ENCODE data around the gene TRIP12.

The TRIP12 gene

DNA sequence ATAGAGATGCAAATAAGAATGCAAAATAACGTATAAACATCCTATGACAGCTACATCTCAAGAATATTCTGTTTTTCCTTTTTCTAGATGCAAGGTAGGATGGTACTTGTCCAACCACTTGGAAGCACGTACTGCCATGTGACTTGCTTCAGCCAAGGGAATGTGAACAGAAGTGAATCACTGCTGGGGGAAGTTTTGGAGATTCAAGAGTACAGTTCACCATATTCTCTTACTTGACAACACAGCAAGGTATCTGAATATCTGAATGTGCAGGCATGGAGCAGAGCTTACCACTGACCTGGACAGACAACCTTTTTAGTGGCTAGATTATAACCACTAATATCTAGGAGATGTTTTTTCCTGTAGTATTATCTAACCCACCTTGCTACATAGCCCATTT is 53.0 kb downstream of the TRIP12 start:
- no peak overlapping the region for H3K27ac ChIP-seq (replicated peaks)
- no peaks in the 10 kb centered on the region for H3K27me3 ChIP-seq (ENCODE audit: insufficient read depth, poor library complexity, severe bottlenecking)
- no peak for DNase-seq (ENCODE audit: low read depth in 1 of 2, low spot score in 1 of 2)
- no peak for TF ChIP-seq POLR2AphosphoS5 (IDR thresholded peaks at IDR 0.05; ENCODE audit: low read depth)
- no peak for TF ChIP-seq GABPA (IDR thresholded peaks at IDR 0.05; ENCODE audit: low read depth)
- no peak for TF ChIP-seq CTCF (IDR thresholded peaks at IDR 0.05; ENCODE audit: insufficient read depth, low read length)
- TF ChIP-seq SPI1 (IDR thresholded peaks at IDR 0.05; ENCODE audit: borderline replicate concordance, low read depth), result no peak
- no peak for TF ChIP-seq REST (IDR thresholded peaks at IDR 0.05; ENCODE audit: insufficient replicate concordance, low read depth)
- H3K4me3 ChIP-seq (replicated peaks; ENCODE audit: insufficient read depth, low read length), result no peak overlapping the region

DNA sequence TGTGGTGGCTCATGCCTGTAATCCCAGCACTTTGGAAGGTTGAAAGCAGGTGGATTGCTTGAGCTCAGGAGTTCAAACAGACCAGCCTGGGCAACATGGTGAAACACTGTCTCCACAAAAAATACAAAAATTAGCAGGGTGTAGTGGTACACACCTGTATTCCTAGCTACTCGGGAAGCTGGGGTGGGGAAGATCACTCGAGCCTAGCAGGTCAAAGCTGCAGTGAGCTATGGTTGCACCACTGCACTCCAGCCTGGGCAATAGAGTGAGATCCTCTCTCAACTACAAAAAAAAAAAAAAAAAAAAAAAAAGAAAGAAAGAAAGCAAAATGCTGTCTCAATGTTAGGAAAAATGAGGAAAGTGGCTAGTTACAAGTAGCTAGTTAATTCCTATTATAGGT is 56.8 kb downstream of the TRIP12 start:
- no peak overlapping the region for H3K27ac ChIP-seq (replicated peaks)
- no peak for DNase-seq (ENCODE audit: low read depth in 1 of 2, low spot score in 1 of 2)
- TF ChIP-seq SPI1 (IDR thresholded peaks at IDR 0.05; ENCODE audit: borderline replicate concordance, low read depth) (no peak), CTCF (IDR thresholded peaks at IDR 0.05; ENCODE audit: insufficient read depth, low read length) (no peak), POLR2AphosphoS5 (IDR thresholded peaks at IDR 0.05; ENCODE audit: low read depth) (no peak), REST (IDR thresholded peaks at IDR 0.05; ENCODE audit: insufficient replicate concordance, low read depth) (no peak), GABPA (IDR thresholded peaks at IDR 0.05; ENCODE audit: low read depth) (no peak)
- no peak overlapping the region for H3K4me3 ChIP-seq (replicated peaks; ENCODE audit: insufficient read depth, low read length)
- H3K27me3 ChIP-seq (ENCODE audit: insufficient read depth, poor library complexity, severe bottlenecking), result no peaks in the 10 kb centered on the region

- no peak for DNase-seq (ENCODE audit: low read depth in 1 of 2, low spot score in 1 of 2)
- TF ChIP-seq CTCF (IDR thresholded peaks at IDR 0.05; ENCODE audit: insufficient read depth, low read length) (no peak), REST (IDR thresholded peaks at IDR 0.05; ENCODE audit: insufficient replicate concordance, low read depth) (no peak), POLR2AphosphoS5 (IDR thresholded peaks at IDR 0.05; ENCODE audit: low read depth) (no peak), GABPA (IDR thresholded peaks at IDR 0.05; ENCODE audit: low read depth) (no peak), SPI1 (IDR thresholded peaks at IDR 0.05; ENCODE audit: borderline replicate concordance, low read depth) (no peak)
- Histone ChIP-seq H3K27ac (replicated peaks) (no peak overlapping the region), H3K4me3 (replicated peaks; ENCODE audit: insufficient read depth, low read length) (no peak overlapping the region), H3K27me3 (ENCODE audit: insufficient read depth, poor library complexity, severe bottlenecking) (no peaks in the 10 kb centered on the region)
Measured at GRCh38 chr2:229861431-229861830, 60.4 kb downstream of the TRIP12 start.
